ENCODE measurements around the gene UNG.
"Not testable (repeated sequence)": the region's sequence is repeated elsewhere in the genome, so short reads cannot be mapped to it uniquely, and the experiment has no call there.

UNG gene

GRCh38 chr12:109097435-109098182 lies at the start of gene UNG:
Gene UNG (plus strand): TSS chr12:109097597. CDS start chr12:109097680, 83 bp downstream.
- DNase-seq = peak; percentile 96

GRCh38 chr12:109048706-109049105 lies 48.7 kb upstream of the UNG start:
- DNase-seq = not testable (repeated sequence)

GRCh38 chr12:109049794-109050193 lies 47.6 kb upstream of the UNG start:
- not testable (repeated sequence) for DNase-seq

- DNase-seq = no peak
Observed at GRCh38 chr12:109052097-109052413, 45.3 kb upstream of the UNG start.

- DNase-seq = peak; percentile 87
Observed at GRCh38 chr12:109052414-109053323, 44.7 kb upstream of the UNG start, which contains the start of gene USP30. Gene USP30 (plus strand): TSS chr12:109052576. CDS start chr12:109052679, 103 bp downstream.

- DNase-seq = no peak
Observed at GRCh38 chr12:109053382-109054123, 43.8 kb upstream of the UNG start.

GRCh38 chr12:109054124-109054513 lies 43.3 kb upstream of the UNG start:
- not testable (repeated sequence) for DNase-seq

GRCh38 chr12:109054520-109054919 lies 42.9 kb upstream of the UNG start:
- DNase-seq = no peak

GRCh38 chr12:109056891-109057290 lies 40.5 kb upstream of the UNG start:
- no peak for DNase-seq

GRCh38 chr12:109057376-109057775 lies 40.0 kb upstream of the UNG start:
- DNase-seq = no peak

GRCh38 chr12:109058773-109059172 lies 38.6 kb upstream of the UNG start:
- no peak for DNase-seq

GRCh38 chr12:109064143-109064542 lies 33.3 kb upstream of the UNG start:
- DNase-seq = no peak

GRCh38 chr12:109065154-109065852 lies 32.1 kb upstream of the UNG start:
- DNase-seq = no peak

- no peak for DNase-seq
Observed at GRCh38 chr12:109065853-109066193, 31.6 kb upstream of the UNG start.

- no peak for DNase-seq
Observed at GRCh38 chr12:109069307-109070271, 27.8 kb upstream of the UNG start.

GRCh38 chr12:109074866-109075265 lies 22.5 kb upstream of the UNG start:
- DNase-seq = no peak

GRCh38 chr12:109082751-109083150 lies 14.6 kb upstream of the UNG start:
- DNase-seq = no peak

GRCh38 chr12:109084425-109084824 lies 13.0 kb upstream of the UNG start:
- no peak for DNase-seq

GRCh38 chr12:109085590-109085989 lies 11.8 kb upstream of the UNG start:
- no peak for DNase-seq

- no peak for DNase-seq
Observed at GRCh38 chr12:109087250-109087649, 10.1 kb upstream of the UNG start.

- no peak for DNase-seq
Observed at GRCh38 chr12:109088818-109089217, 8.6 kb upstream of the UNG start.

GRCh38 chr12:109089683-109090082 lies 7.7 kb upstream of the UNG start:
- no peak for DNase-seq
